KMS-11 (cell line): ENCODE measurements around the gene CELF5.

Experiments
- H2AFZ ChIP-seq: fragments of 200-600 bp; sonication (generic); 2 replicates; pipeline ENCODE4 v1.6.1; 2016; ENCODE audit warnings: antibody characterized with exemption, mixed run types, low read depth
- H3K27ac ChIP-seq: fragments of 200-600 bp; sonication (generic); 2 replicates; pipeline ENCODE4 v1.6.1; 2016; ENCODE audit warnings: mild to moderate bottlenecking, mixed run types
- H3K27me3 ChIP-seq: fragments of 200-600 bp; sonication (generic); 2 replicates; pipeline ENCODE4 v1.6.1; 2017; ENCODE audit warnings: mild to moderate bottlenecking, low read depth, mixed run types, moderate library complexity; ENCODE audit not compliant: insufficient read depth
- H3K36me3 ChIP-seq: fragments of 200-600 bp; sonication (generic); 2 replicates; pipeline ENCODE4 v1.6.1; 2017; ENCODE audit warnings: mild to moderate bottlenecking, mixed run types; ENCODE audit not compliant: insufficient read depth
- H3K4me1 ChIP-seq: fragments of 200-600 bp; sonication (generic); 2 replicates; pipeline ENCODE4 v1.6.1; 2016; ENCODE audit warnings: mild to moderate bottlenecking, low read depth, mixed run types; ENCODE audit not compliant: poor library complexity, severe bottlenecking
- H3K4me2 ChIP-seq: fragments of 200-600 bp; sonication (generic); 2 replicates; pipeline ENCODE4 v1.7.0; 2016; ENCODE audit warnings: mild to moderate bottlenecking, mixed run types
- H3K4me3 ChIP-seq: fragments of 200-600 bp; sonication (generic); IDR thresholded peaks from 2 replicates; pipeline ENCODE4 v1.6.1; 2017; ENCODE audit warnings: low read depth, low read length, mixed read lengths; ENCODE audit not compliant: insufficient read depth
- H3K79me2 ChIP-seq: fragments of 200-600 bp; sonication (generic); 2 replicates; pipeline ENCODE4 v1.6.1; 2016; ENCODE audit warnings: low read depth, mixed run types; ENCODE audit not compliant: insufficient read depth
- H3K9ac ChIP-seq: fragments of 200-600 bp; sonication (generic); 2 replicates; pipeline ENCODE4 v1.6.1; 2016; ENCODE audit warnings: mild to moderate bottlenecking, mixed run types
- H4K20me1 ChIP-seq: fragments of 200-600 bp; sonication (generic); 2 replicates; pipeline ENCODE4 v1.6.1; 2016; ENCODE audit warnings: mild to moderate bottlenecking, mixed run types; ENCODE audit not compliant: insufficient read depth
- CTCF ChIP-seq: fragments of 200-600 bp; sonication (generic); conservative IDR thresholded peaks from 2 replicates; pipeline ENCODE4 v1.6.1; 2017; ENCODE audit warnings: low read depth, mild to moderate bottlenecking, antibody characterized with exemption, low read length, moderate library complexity, mixed read lengths

CELF5 gene

GRCh38 chr19:3229346-3229743 is 4.9 kb downstream of the CELF5 start:
- Histone ChIP-seq H2AFZ (no peak overlapping the region), H3K36me3 (no peaks in the 10 kb centered on the region), H3K4me2 (no peak overlapping the region), H3K9ac (no peak overlapping the region), H3K4me3 (no peak overlapping the region), H3K4me1 (no peaks in the 10 kb centered on the region), H3K27ac (no peak overlapping the region), H3K79me2 (no peaks in the 10 kb centered on the region), H4K20me1 (no peaks in the 10 kb centered on the region), H3K27me3 (peaks cover 73% of the 10 kb centered on the region)
- TF ChIP-seq CTCF: no peak

GRCh38 chr19:3229888-3230496 is 5.5 kb downstream of the CELF5 start:
- Histone ChIP-seq H3K27ac (no peak overlapping the region), H3K27me3 (peaks cover 79% of the 10 kb centered on the region), H3K4me2 (no peak overlapping the region), H4K20me1 (no peaks in the 10 kb centered on the region), H3K9ac (no peak overlapping the region), H3K36me3 (no peaks in the 10 kb centered on the region), H3K4me1 (no peaks in the 10 kb centered on the region), H3K4me3 (no peak overlapping the region), H2AFZ (no peak overlapping the region), H3K79me2 (no peaks in the 10 kb centered on the region)
- TF ChIP-seq CTCF: no peak

- Histone ChIP-seq H2AFZ (no peak overlapping the region), H3K36me3 (no peaks in the 10 kb centered on the region), H3K4me3 (no peak overlapping the region), H3K9ac (no peak overlapping the region), H3K27ac (no peak overlapping the region), H3K4me2 (no peak overlapping the region), H3K79me2 (no peaks in the 10 kb centered on the region), H3K4me1 (no peaks in the 10 kb centered on the region), H4K20me1 (no peaks in the 10 kb centered on the region), H3K27me3 (peaks cover 76% of the 10 kb centered on the region)
- no peak for TF ChIP-seq CTCF
Observed at GRCh38 chr19:3231288-3231687, 6.8 kb downstream of the CELF5 start.

DNA sequence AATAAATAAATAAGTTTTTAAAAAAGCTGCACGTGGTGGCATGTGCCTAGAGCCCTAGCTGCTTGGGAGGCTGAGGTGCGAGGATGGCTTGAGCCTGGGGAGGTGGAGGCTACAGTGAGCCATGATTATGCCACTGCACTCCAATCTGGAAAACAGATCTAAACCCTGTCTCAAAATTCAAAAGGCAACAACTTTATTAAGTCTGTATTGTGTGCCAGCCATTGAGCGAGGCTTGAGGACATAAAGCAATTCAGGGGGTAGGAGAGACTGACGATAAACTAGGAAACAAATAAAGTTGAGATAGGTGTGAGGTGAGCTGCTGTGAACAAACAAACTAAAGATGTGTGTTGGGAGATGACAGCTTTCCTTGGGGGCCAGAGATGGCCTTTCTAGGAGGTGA is 8.7 kb downstream of the CELF5 start:
- no peak overlapping the region for H3K4me2 ChIP-seq
- H3K4me1 ChIP-seq: no peaks in the 10 kb centered on the region
- H3K4me3 ChIP-seq: no peak overlapping the region
- H3K9ac ChIP-seq: no peak overlapping the region
- H3K36me3 ChIP-seq: no peaks in the 10 kb centered on the region
- H3K79me2 ChIP-seq: no peaks in the 10 kb centered on the region
- no peaks in the 10 kb centered on the region for H4K20me1 ChIP-seq
- peaks cover 72% of the 10 kb centered on the region for H3K27me3 ChIP-seq
- no peak overlapping the region for H2AFZ ChIP-seq
- H3K27ac ChIP-seq: no peak overlapping the region
- TF ChIP-seq CTCF: no peak
